Hepatocyte (in vitro differentiated cells): Measurements from ENCODE around the gene ITGAE. TPM values are rescaled to one million over a fixed set of nuclear protein-coding genes. Genes with fewer than 3 reads are reported as not detected.

Experiments used
- DNase-seq: peaks from one replicate; pipeline ENCODE4 v3.0.0-alpha.2; 2016; ENCODE audit warnings: low spot score
- H2AFZ ChIP-seq: fragments of 200-600 bp; sonication (generic); 2 replicates; pipeline ENCODE4 v1.6.0; 2016; ENCODE audit warnings: antibody characterized with exemption, mild to moderate bottlenecking
- H3K27ac ChIP-seq: fragments of 200-600 bp; sonication (generic); 2 replicates; pipeline ENCODE4 v1.5.1; 2016; ENCODE audit warnings: mild to moderate bottlenecking
- H3K27me3 ChIP-seq: fragments of 200-600 bp; sonication (generic); 2 replicates; pipeline ENCODE4 v1.6.1; 2016
- H3K36me3 ChIP-seq: fragments of 200-600 bp; sonication (generic); replicated peaks from 2 replicates; pipeline ENCODE4 v1.5.1; 2016; ENCODE audit warnings: low read depth; ENCODE audit not compliant: insufficient read depth
- H3K4me1 ChIP-seq: fragments of 200-600 bp; sonication (generic); 2 replicates; pipeline ENCODE4 v1.5.1; 2016; ENCODE audit warnings: mild to moderate bottlenecking, moderate library complexity; ENCODE audit not compliant: insufficient read depth
- H3K4me2 ChIP-seq: fragments of 200-600 bp; sonication (generic); 2 replicates; pipeline ENCODE4 v1.6.0; 2016
- H3K4me3 ChIP-seq: fragments of 200-600 bp; sonication (generic); 2 replicates; pipeline ENCODE4 v1.5.1; 2016; ENCODE audit warnings: mild to moderate bottlenecking
- H3K79me2 ChIP-seq: fragments of 200-600 bp; sonication (generic); 2 replicates; pipeline ENCODE4 v1.6.0; 2017; ENCODE audit warnings: mild to moderate bottlenecking
- H3K9me2 ChIP-seq: fragments of 200-600 bp; sonication (generic); replicated peaks from 2 replicates; pipeline ENCODE4 v1.6.0; 2017; ENCODE audit warnings: mild to moderate bottlenecking; ENCODE audit not compliant: insufficient read depth
- H3K9me3 ChIP-seq: fragments of 200-600 bp; sonication (generic); 2 replicates; pipeline ENCODE4 v1.5.1; 2016; ENCODE audit warnings: low read depth, mild to moderate bottlenecking
- H4K20me1 ChIP-seq: fragments of 200-600 bp; sonication (generic); 2 replicates; pipeline ENCODE4 v1.6.0; 2016; ENCODE audit warnings: mild to moderate bottlenecking; ENCODE audit not compliant: insufficient read depth, poor library complexity, severe bottlenecking
- EZH2 ChIP-seq: fragments of 200-600 bp; sonication (generic); IDR thresholded peaks from 2 replicates; pipeline ENCODE4 v1.6.1; 2016; ENCODE audit warnings: antibody characterized with exemption, mild to moderate bottlenecking, borderline replicate concordance
- EZH2phosphoT487 ChIP-seq: fragments of 200-600 bp; sonication (generic); IDR thresholded peaks from one replicate; pipeline ENCODE4 v1.6.1; 2018; ENCODE audit warnings: antibody characterized with exemption, mild to moderate bottlenecking, low read depth, moderate library complexity; ENCODE audit not compliant: unreplicated experiment, severe bottlenecking
- WGBS: methylation state at CpG from one replicate; pipeline ENCODE4 v1.1.6; 2016; ENCODE audit warnings: low lambda C conversion rate; ENCODE audit errors: missing lambda C conversion rate; 5-methylcytosine and 5-hydroxymethylcytosine counted together
- polyA plus RNA-seq: library from polyadenylated mRNA; unstranded; fragments of >200 nt; fragmentation: Nextera tagmentation; extraction: Ambion mirVana; gene quantifications from 2 replicates; pipeline ENCODE4 v1.2.1, GENCODE V29; 2016
- total RNA-seq: library from RNA; depleted of rRNA; stranded (reverse); fragments of >200 nt; gene quantifications from 2 replicates; pipeline ENCODE4 v1.2.3, GENCODE V29; 2014
- TF ChIP-seq, protein P1 (sequence below): fragments of 200-600 bp; sonication (generic); IDR thresholded peaks from 2 replicates; pipeline ENCODE4 v1.5.1; 2016; ENCODE audit warnings: antibody characterized with exemption, mild to moderate bottlenecking; ENCODE audit not compliant: poor library complexity

ITGAE gene
- total and polyA plus RNA-seq, 2 experiments from 2014 or later: 28.1 to 77.0 TPM

DNA sequence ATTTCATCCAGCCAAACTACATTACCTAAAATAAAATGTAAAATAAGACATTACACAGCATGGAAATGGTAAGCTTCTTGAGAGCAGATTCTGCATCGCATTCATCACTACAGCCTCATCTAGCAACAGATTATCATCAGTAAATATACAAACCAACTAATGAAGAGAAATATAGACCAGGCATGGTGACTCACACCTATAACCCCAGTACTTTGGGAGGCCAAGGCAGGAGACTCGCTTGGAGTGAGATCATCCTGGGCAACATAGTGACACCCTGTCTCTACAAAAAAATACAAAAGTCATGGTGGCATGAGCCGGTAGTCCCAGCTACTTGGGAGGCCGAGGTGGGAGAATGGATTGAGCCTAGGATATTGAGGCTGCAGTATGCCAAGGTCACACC is 25.2 kb upstream of the ITGAE start:
- WGBS: 95% methylated on average over 4 of the region's 4 CpGs
- H3K4me2 ChIP-seq: no peak overlapping the region
- peaks cover 12% of the 10 kb centered on the region for H3K79me2 ChIP-seq
- no peak overlapping the region for H2AFZ ChIP-seq
- H3K4me1 ChIP-seq: no peaks in the 10 kb centered on the region
- TF ChIP-seq EZH2phosphoT487: no peak
- TF ChIP-seq, protein P1, sequence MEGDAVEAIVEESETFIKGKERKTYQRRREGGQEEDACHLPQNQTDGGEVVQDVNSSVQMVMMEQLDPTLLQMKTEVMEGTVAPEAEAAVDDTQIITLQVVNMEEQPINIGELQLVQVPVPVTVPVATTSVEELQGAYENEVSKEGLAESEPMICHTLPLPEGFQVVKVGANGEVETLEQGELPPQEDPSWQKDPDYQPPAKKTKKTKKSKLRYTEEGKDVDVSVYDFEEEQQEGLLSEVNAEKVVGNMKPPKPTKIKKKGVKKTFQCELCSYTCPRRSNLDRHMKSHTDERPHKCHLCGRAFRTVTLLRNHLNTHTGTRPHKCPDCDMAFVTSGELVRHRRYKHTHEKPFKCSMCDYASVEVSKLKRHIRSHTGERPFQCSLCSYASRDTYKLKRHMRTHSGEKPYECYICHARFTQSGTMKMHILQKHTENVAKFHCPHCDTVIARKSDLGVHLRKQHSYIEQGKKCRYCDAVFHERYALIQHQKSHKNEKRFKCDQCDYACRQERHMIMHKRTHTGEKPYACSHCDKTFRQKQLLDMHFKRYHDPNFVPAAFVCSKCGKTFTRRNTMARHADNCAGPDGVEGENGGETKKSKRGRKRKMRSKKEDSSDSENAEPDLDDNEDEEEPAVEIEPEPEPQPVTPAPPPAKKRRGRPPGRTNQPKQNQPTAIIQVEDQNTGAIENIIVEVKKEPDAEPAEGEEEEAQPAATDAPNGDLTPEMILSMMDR: no peak
- no peak for TF ChIP-seq EZH2
- no peaks in the 10 kb centered on the region for H3K36me3 ChIP-seq
- no peak for DNase-seq
- H3K9me3 ChIP-seq: no peaks in the 10 kb centered on the region
- H3K4me3 ChIP-seq: no peak overlapping the region
- H3K27ac ChIP-seq: no peak overlapping the region
- no peaks in the 10 kb centered on the region for H3K9me2 ChIP-seq
- H3K27me3 ChIP-seq: no peaks in the 10 kb centered on the region
- H4K20me1 ChIP-seq: no peaks in the 10 kb centered on the region

DNA sequence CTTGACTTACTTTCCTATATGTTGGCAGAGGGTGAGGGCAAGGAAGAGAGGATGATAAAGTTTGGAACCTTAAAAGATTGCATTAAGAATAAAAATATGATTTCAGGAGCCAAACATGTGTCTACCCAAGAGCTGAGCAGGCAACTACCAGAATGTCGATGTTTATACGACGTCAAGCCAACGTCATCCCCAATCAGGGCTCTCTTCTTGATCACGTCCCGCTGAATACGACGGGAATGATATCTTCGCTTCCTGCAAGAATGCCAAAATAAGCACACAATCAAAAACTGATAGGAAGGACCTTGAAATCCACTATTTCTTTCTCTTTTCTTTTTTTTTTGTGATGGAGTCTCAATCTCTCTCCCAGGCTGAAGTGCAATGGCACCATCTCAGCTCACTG is 20.1 kb upstream of the ITGAE start:
- Histone ChIP-seq H3K4me3 (no peak overlapping the region), H3K27ac (no peak overlapping the region), H3K4me2 (no peak overlapping the region), H3K4me1 (no peaks in the 10 kb centered on the region), H3K9me2 (no peaks in the 10 kb centered on the region), H3K79me2 (no peaks in the 10 kb centered on the region), H4K20me1 (no peaks in the 10 kb centered on the region), H3K27me3 (no peaks in the 10 kb centered on the region), H3K36me3 (no peaks in the 10 kb centered on the region), H2AFZ (no peak overlapping the region), H3K9me3 (no peaks in the 10 kb centered on the region)
- TF ChIP-seq EZH2phosphoT487 (no peak), EZH2 (no peak)
- TF ChIP-seq, protein P1: no peak
- no peak for DNase-seq
- WGBS: 97% methylated on average over 9 of the region's 9 CpGs

DNA sequence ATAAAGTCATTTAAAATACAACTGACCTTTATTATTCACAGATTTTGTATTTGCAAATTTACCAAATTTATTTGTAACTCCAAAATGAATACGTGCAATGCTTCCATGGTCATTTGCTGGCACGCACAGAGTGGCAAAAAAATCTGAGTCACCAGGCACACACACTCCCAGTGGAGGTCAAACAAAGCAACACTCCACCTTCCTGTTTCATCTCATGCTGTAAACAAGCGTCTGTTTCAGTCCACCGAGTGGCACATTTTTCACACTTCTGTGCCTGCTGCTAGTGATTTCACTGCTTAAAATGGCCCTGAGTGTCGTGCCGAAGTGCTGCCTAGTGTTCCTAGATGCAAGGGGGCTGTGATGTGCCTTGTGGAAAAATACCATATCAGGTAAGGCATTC is 17.8 kb upstream of the ITGAE start:
- H3K9me3 ChIP-seq: no peaks in the 10 kb centered on the region
- H3K27me3 ChIP-seq: no peaks in the 10 kb centered on the region
- no peaks in the 10 kb centered on the region for H3K36me3 ChIP-seq
- no peaks in the 10 kb centered on the region for H3K9me2 ChIP-seq
- no peak overlapping the region for H3K4me3 ChIP-seq
- H3K4me2 ChIP-seq: no peak overlapping the region
- TF ChIP-seq EZH2phosphoT487 (no peak), EZH2 (no peak)
- TF ChIP-seq, protein P1: no peak
- no peaks in the 10 kb centered on the region for H3K4me1 ChIP-seq
- H4K20me1 ChIP-seq: no peaks in the 10 kb centered on the region
- H3K27ac ChIP-seq: no peak overlapping the region
- H3K79me2 ChIP-seq: no peaks in the 10 kb centered on the region
- DNase-seq: no peak
- WGBS: 91% methylated on average over 6 of the region's 6 CpGs
- H2AFZ ChIP-seq: no peak overlapping the region

DNA sequence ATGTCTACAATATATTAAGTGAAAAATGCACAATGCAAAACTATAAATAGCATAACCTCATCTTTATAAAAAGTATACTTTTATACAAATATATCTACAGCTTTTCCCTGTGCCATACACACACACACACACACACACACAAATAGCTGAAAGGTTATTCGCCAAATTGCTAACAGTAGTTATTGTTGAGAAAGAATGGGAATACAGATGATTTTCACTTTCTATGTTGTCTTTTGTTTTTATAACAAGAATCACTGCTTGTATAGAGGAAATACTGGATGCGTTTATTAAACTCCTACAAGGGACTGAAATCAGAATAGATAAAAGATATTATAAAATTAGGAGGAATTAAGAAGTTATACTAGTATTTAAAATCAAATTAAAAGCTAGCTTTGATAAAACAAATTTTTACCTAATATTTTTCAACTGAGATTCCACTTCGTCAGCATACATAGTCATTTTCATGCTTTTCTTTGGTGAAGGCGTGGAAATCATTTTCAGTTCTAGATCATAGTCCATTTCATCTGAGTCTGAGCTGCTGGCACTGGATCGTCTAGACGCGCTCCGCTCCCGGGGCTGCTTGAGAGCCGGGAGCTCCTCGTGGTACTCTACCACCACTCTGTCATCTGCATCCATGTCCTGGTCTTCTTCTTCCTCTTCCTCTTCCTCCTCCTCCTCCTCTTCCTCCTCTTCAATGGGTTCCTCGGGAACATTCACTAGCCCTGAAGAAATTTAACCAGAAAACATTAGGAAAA is 17.0 kb upstream of the ITGAE start:
- H3K36me3 ChIP-seq: no peaks in the 10 kb centered on the region
- no peaks in the 10 kb centered on the region for H3K9me2 ChIP-seq
- H3K4me2 ChIP-seq: no peak overlapping the region
- H3K9me3 ChIP-seq: no peaks in the 10 kb centered on the region
- TF ChIP-seq, protein P1: no peak
- TF ChIP-seq EZH2phosphoT487: no peak
- TF ChIP-seq EZH2: no peak
- H3K79me2 ChIP-seq: no peaks in the 10 kb centered on the region
- no peak overlapping the region for H3K27ac ChIP-seq
- H3K4me3 ChIP-seq: no peak overlapping the region
- no peak for DNase-seq
- 95% methylated on average over 12 of the region's 12 CpGs for WGBS
- no peaks in the 10 kb centered on the region for H4K20me1 ChIP-seq
- H3K4me1 ChIP-seq: no peaks in the 10 kb centered on the region
- no peaks in the 10 kb centered on the region for H3K27me3 ChIP-seq
- no peak overlapping the region for H2AFZ ChIP-seq
